Measurements from ENCODE around the gene EXOSC1. TPM values are rescaled to one million over a fixed set of nuclear protein-coding genes. Genes with fewer than 3 reads are reported as not detected.

EXOSC1 gene
- total and polyA plus RNA-seq, 2 of the 13 experiments (the other 11 are each of a cell fraction or from before 2014, with no cell fraction given), result 36.3 to 39.9 TPM

DNA sequence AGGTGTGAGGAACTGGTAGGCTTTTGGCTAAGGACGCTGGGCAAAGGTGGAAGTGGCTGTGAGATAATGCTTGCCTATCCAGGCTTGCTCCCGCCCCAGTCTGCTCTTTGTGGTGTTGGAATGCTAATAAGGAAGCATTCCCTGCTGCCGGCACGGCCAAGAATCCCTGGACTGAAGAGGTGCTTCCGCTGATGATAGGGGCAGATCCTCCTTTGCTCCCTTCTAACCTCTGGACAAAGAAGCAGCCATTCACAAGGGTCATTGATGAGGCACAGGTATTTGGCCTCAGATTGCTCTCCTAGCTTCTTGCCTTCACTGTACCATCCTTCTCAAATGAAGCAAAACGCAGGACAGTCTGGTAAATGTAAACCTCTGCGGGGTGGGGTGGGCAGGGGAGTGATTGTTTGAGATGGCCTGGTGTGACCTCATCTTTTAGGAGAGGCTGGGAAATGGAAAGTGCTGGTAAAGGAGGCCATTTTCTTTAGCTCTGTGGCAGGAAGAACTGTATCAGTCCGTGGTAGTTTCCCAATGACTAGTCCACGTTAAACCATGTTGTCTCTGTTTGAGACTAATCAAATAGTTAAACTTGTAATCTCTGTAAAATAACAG, 18.1 kb downstream of the EXOSC1 start (continued):
- TF ChIP-seq ZNF281 (CRISPR knock-in tag; IDR thresholded peaks at IDR 0.05; ENCODE audit: borderline replicate concordance), result no peak
- peak; percentile 43; the same call in 1 of the 2 replicates for TF ChIP-seq SALL1 (CRISPR knock-in tag; IDR thresholded peaks at IDR 0.05)
- TF ChIP-seq, protein P1, sequence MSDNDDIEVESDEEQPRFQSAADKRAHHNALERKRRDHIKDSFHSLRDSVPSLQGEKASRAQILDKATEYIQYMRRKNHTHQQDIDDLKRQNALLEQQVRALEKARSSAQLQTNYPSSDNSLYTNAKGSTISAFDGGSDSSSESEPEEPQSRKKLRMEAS (IDR thresholded peaks at IDR 0.05), result 0 out of 2 replicates have a peak, but pooled peaks have one; percentile 33

DNA sequence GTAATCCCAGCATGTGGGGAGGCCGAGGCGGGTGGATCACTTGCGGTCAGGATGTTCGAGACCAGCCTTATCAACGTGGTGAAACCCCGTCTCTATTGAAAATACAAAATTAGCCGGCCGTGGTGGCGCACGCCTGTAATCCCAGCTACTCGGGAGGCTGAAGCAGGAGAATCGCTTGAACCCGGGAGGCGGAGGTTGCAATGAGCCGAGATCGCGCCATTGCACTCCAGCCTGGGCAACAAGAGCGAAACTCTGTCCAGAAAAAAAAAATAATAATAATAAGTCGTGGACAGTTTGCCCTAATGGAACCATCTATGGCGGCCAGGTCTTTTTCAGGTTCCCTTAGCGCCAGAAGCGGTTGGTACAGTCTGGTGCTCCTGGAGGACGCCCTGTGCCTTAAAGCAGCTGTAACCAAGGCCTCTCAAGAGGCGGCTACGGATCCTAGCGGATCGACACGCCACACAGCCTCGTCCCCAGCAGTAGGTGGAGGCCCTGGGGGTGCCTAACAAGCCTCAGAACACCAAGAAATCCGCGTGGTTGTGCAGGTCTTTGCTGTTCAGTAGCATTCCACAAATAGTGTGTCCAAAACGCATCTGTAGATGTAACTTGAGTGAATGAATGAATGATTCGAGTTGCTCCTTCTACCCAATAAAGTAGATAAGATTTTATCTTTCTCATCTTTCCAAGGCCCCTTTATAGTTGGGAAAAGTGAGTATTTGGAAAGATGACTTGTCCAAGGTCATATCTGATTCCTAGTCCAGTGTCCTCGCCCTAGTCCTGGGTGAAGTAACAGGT, 18.8 kb downstream of the EXOSC1 start:
- Histone ChIP-seq H3K27me3 (ENCODE audit: control insufficient read depth in 1 of 2, insufficient read depth in 2 of 2, low read length in 2 of 2) (no peaks in the 10 kb centered on the region; a peak in 1 of 5 replicates), H3K4me1 (ENCODE audit: insufficient read depth, low read length) (peaks cover 42% of the 10 kb centered on the region), H3K9ac (ENCODE audit: insufficient read depth, low read depth, low read length) (peak overlapping the region; percentile 93), H3K4me2 (ENCODE audit: low read depth, low read length) (peak overlapping the region; percentile 91), H3K27ac (ENCODE audit: extremely low read length, insufficient read depth, low read length) (peak overlapping the region; percentile 89), H2AFZ (ENCODE audit: low read length) (no peak overlapping the region), H3K79me2 (ENCODE audit: insufficient read depth, low read length) (peaks cover 40% of the 10 kb centered on the region), H3K4me3 (replicated peaks in 1 of 3; ENCODE audit: insufficient read depth in 1 of 3, low read depth in 2 of 3, low read length in 3 of 3) (peak overlapping the region; percentile 83 to 98 (median 96)), H4K20me1 (ENCODE audit: insufficient read depth, low read length) (peaks cover 33% of the 10 kb centered on the region), H3K36me3 (replicated peaks in 1 of 2; ENCODE audit: control insufficient read depth in 1 of 2, insufficient read depth in 2 of 2, low read length in 2 of 2) (peaks cover 3 to 28% of the 10 kb centered on the region in 2 experiments), H3K9me3 (ENCODE audit: low read length) (no peaks in the 10 kb centered on the region)
- CTCF ChIA-PET (ENCODE audit: low intra/inter-chr PET ratio, low total read pairs), result interaction anchor here (2.1 kb wide), 1 partner anchor 20 kb away, joined by 14 read pairs; no protein-coding TSS in a partner anchor
- ATAC-seq (peak; percentile 9; the same call in 2 of the 3 replicates), FAIRE-seq (no peak), DNase-seq (ENCODE audit: low spot score) (no peak)
- POLR2A ChIA-PET, result interaction anchor here (0.5 to 2.3 kb wide), 6 partner anchors 9 to 26 kb away, joined by 3 to 7 read pairs (median 4); partner anchors contain the start of gene RRP12
- BruUV-seq (replicated peaks), result no TSS peak
- under 1% methylated on average over 32 of the region's 34 CpGs for WGBS (ENCODE audit: low lambda C conversion rate)
- intact Hi-C loops (cut with micrococcal nuclease; ENCODE audit: unreplicated experiment), result loop anchor here (2.0 kb wide), 1 partner anchor 20 kb away; no protein-coding TSS in a partner anchor
- in situ Hi-C loops (cut with HindIII; ENCODE audit: extremely low pct_ligation_motif_present, low pct_unique_long_range_greater_than_20kb), result no loop called here
- 0 out of 2 replicates have a peak, but pooled peaks have one; percentile 61 for TF ChIP-seq ZNF558 (CRISPR knock-in tag; IDR thresholded peaks at IDR 0.05; ENCODE audit: borderline replicate concordance)
- TF ChIP-seq ZNF891 (CRISPR knock-in tag; IDR thresholded peaks at IDR 0.05), result peak; percentile 46; the same call in 1 of the 2 replicates
- TF ChIP-seq NR2C2 (CRISPR knock-in tag; IDR thresholded peaks at IDR 0.05; ENCODE audit: borderline replicate concordance), result 0 out of 2 replicates have a peak, but pooled peaks have one; percentile 39
- TF ChIP-seq ZNF556 (CRISPR knock-in tag; IDR thresholded peaks at IDR 0.05; ENCODE audit: borderline replicate concordance), result peak; percentile 19; the same call in 1 of the 2 replicates
- TF ChIP-seq, protein P2, sequence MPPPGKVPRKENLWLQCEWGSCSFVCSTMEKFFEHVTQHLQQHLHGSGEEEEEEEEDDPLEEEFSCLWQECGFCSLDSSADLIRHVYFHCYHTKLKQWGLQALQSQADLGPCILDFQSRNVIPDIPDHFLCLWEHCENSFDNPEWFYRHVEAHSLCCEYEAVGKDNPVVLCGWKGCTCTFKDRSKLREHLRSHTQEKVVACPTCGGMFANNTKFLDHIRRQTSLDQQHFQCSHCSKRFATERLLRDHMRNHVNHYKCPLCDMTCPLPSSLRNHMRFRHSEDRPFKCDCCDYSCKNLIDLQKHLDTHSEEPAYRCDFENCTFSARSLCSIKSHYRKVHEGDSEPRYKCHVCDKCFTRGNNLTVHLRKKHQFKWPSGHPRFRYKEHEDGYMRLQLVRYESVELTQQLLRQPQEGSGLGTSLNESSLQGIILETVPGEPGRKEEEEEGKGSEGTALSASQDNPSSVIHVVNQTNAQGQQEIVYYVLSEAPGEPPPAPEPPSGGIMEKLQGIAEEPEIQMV (CRISPR knock-in tag; IDR thresholded peaks at IDR 0.05; ENCODE audit: low read depth), result no peak
- TF ChIP-seq, protein P3, sequence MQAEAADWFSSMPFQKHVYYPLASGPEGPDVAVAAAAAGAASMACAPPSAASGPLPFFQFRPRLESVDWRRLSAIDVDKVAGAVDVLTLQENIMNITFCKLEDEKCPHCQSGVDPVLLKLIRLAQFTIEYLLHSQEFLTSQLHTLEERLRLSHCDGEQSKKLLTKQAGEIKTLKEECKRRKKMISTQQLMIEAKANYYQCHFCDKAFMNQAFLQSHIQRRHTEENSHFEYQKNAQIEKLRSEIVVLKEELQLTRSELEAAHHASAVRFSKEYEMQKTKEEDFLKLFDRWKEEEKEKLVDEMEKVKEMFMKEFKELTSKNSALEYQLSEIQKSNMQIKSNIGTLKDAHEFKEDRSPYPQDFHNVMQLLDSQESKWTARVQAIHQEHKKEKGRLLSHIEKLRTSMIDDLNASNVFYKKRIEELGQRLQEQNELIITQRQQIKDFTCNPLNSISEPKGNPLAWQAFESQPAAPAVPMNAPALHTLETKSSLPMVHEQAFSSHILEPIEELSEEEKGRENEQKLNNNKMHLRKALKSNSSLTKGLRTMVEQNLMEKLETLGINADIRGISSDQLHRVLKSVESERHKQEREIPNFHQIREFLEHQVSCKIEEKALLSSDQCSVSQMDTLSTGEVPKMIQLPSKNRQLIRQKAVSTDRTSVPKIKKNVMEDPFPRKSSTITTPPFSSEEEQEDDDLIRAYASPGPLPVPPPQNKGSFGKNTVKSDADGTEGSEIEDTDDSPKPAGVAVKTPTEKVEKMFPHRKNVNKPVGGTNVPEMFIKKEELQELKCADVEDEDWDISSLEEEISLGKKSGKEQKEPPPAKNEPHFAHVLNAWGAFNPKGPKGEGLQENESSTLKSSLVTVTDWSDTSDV (CRISPR knock-in tag; IDR thresholded peaks at IDR 0.05), result 0 out of 2 replicates have a peak, but pooled peaks have one; percentile 62
- no peak for TF ChIP-seq FOXK2 (IDR thresholded peaks at IDR 0.05)
- 0 out of 2 replicates have a peak, but pooled peaks have one; percentile 21 for TF ChIP-seq TARDBP (CRISPR knock-in tag; IDR thresholded peaks at IDR 0.05)
- 0 out of 2 replicates have a peak, but pooled peaks have one; percentile 9 for TF ChIP-seq IRF2 (CRISPR knock-in tag; IDR thresholded peaks at IDR 0.05)

All from HepG2 (cell line).